A673 (cell line): Measurements from ENCODE around the gene PDE6C. TPM values are rescaled to one million over a fixed set of nuclear protein-coding genes. Genes with fewer than 3 reads are reported as not detected.

ENCODE experiments used
- BruUV-seq: library from RNA; stranded (reverse); fragments of 400-500 nt; replicated peaks from 2 replicates; lab custom pipeline; 2021; lab: Mats Ljungman, UMichigan
- CTCF ChIA-PET: fragments of 300-600 bp; sonication (Branson Sonifier 250); formaldehyde crosslinking; loops from one replicate; lab custom pipeline; 2022; ENCODE audit warnings: antibody characterized with exemption; lab: Charles Lee
- POLR2A ChIA-PET: fragments of 300-600 bp; sonication (Branson Sonifier 250); formaldehyde crosslinking; loops from one replicate; lab custom pipeline; 2022; ENCODE audit warnings: antibody characterized with exemption; ENCODE audit not compliant: low non-redundant PET; lab: Charles Lee
- DNase-seq: peaks from one replicate; pipeline ENCODE4 v3.0.0-alpha.2; 2015; ENCODE audit warnings: low spot score
- H3K27ac ChIP-seq: fragments of 200-600 bp; sonication (generic); 2 replicates; pipeline ENCODE4 v1.5.1; 2016; ENCODE audit warnings: mixed run types, low read depth, mild to moderate bottlenecking, mixed read lengths, antibody characterized with exemption, low read length; ENCODE audit not compliant: poor library complexity, severe bottlenecking
- H3K27me3 ChIP-seq: fragments of 200-600 bp; sonication (generic); replicated peaks from 2 replicates; pipeline ENCODE4 v1.6.1; 2017; ENCODE audit warnings: mixed run types, low read depth, mild to moderate bottlenecking, mixed read lengths, antibody characterized with exemption, low read length; ENCODE audit not compliant: insufficient read depth, poor library complexity
- H3K36me3 ChIP-seq: fragments of 200-600 bp; sonication (generic); 2 replicates; pipeline ENCODE4 v1.6.1; 2016; ENCODE audit warnings: mixed run types, mild to moderate bottlenecking, mixed read lengths, antibody characterized with exemption, low read length; ENCODE audit not compliant: insufficient read depth, poor library complexity, severe bottlenecking
- H3K4me1 ChIP-seq: fragments of 200-600 bp; sonication (generic); 2 replicates; pipeline ENCODE4 v1.6.1; 2017; ENCODE audit warnings: mixed run types, mild to moderate bottlenecking, mixed read lengths, antibody characterized with exemption, low read length; ENCODE audit not compliant: insufficient read depth, poor library complexity, severe bottlenecking
- H3K4me3 ChIP-seq: fragments of 200-600 bp; sonication (generic); 2 replicates; pipeline ENCODE4 v1.5.1; 2016; ENCODE audit warnings: low read depth, mixed run types, mild to moderate bottlenecking, mixed read lengths, low read length; ENCODE audit not compliant: poor library complexity, severe bottlenecking
- H3K9me3 ChIP-seq: fragments of 200-600 bp; sonication (generic); 2 replicates; pipeline ENCODE4 v1.6.1; 2016; ENCODE audit warnings: mixed run types, low read depth, mild to moderate bottlenecking, mixed read lengths, antibody characterized with exemption, low read length; ENCODE audit not compliant: poor library complexity, severe bottlenecking
- CTCF ChIP-seq: fragments of 300-800, 200-600 bp; sonication (generic); conservative IDR thresholded peaks from 2 replicates; pipeline ENCODE4 v1.5.1; 2017; ENCODE audit warnings: low read depth, mild to moderate bottlenecking, antibody characterized with exemption, low read length, moderate library complexity, mixed read lengths
- EZH2 ChIP-seq: fragments of 200-600 bp; sonication (generic); IDR thresholded peaks from 2 replicates; pipeline ENCODE4 v1.6.1; 2017; ENCODE audit warnings: borderline replicate concordance, low read depth, mild to moderate bottlenecking, mixed read lengths, antibody characterized with exemption, low read length; ENCODE audit not compliant: poor library complexity, severe bottlenecking
- intact Hi-C: fragments of 100-400 bp; cut with micrococcal nuclease; formaldehyde crosslinking; loops from one replicate; pipeline ENCODE4 v1.10.0; 2022; ENCODE audit not compliant: unreplicated experiment
- total RNA-seq: library from RNA; stranded (reverse); gene quantifications from 2 replicates; pipeline ENCODE4 v1.2.3, GENCODE V29; 2021

Gene PDE6C
- total RNA-seq, 1 experiment from 2014 or later: not detected

- Histone ChIP-seq H3K9me3 (no peaks in the 10 kb centered on the region), H3K4me1 (no peaks in the 10 kb centered on the region), H3K4me3 (no peak overlapping the region), H3K36me3 (no peaks in the 10 kb centered on the region), H3K27ac (no peak overlapping the region), H3K27me3 (no peaks in the 10 kb centered on the region)
- DNase-seq: no peak
- POLR2A ChIA-PET: no interaction called here
- TF ChIP-seq EZH2: no peak
- no peak for TF ChIP-seq CTCF
- no TSS peak for BruUV-seq
- CTCF ChIA-PET: no interaction called here
- intact Hi-C loops: no loop called here
Measured at GRCh38 chr10:93576888-93577287, 35.4 kb upstream of the PDE6C start.

- TF ChIP-seq EZH2 (no peak), CTCF (no peak)
- CTCF ChIA-PET: no interaction called here
- POLR2A ChIA-PET: no interaction called here
- H3K27me3 ChIP-seq: no peaks in the 10 kb centered on the region
- intact Hi-C loops: no loop called here
- BruUV-seq: no TSS peak
- no peaks in the 10 kb centered on the region for H3K9me3 ChIP-seq
- no peak overlapping the region for H3K4me3 ChIP-seq
- no peaks in the 10 kb centered on the region for H3K4me1 ChIP-seq
- H3K27ac ChIP-seq: no peak overlapping the region
- H3K36me3 ChIP-seq: no peaks in the 10 kb centered on the region
- DNase-seq: no peak
Measured at GRCh38 chr10:93577565-93577964, 34.8 kb upstream of the PDE6C start.

- no peaks in the 10 kb centered on the region for H3K4me1 ChIP-seq
- TF ChIP-seq CTCF: no peak
- no peak for TF ChIP-seq EZH2
- CTCF ChIA-PET: no interaction called here
- intact Hi-C loops: no loop called here
- POLR2A ChIA-PET: no interaction called here
- no peak overlapping the region for H3K4me3 ChIP-seq
- H3K27ac ChIP-seq: no peak overlapping the region
- BruUV-seq: no TSS peak
- no peaks in the 10 kb centered on the region for H3K9me3 ChIP-seq
- H3K36me3 ChIP-seq: no peaks in the 10 kb centered on the region
- DNase-seq: no peak
- no peaks in the 10 kb centered on the region for H3K27me3 ChIP-seq
Measured at GRCh38 chr10:93579089-93579488, 33.2 kb upstream of the PDE6C start.
